CD4-positive, alpha-beta T cell treated with Interleukin-15 for 4 hours (primary cell): ENCODE results near the gene MITF.
"Not testable (repeated sequence)": the region's sequence is repeated elsewhere in the genome, so short reads cannot be mapped to it uniquely, and the experiment has no call there.

Experiments
- DNase-seq: peaks from one replicate; pipeline ENCODE4 v3.0.0-alpha.2; 2020; ENCODE audit warnings: low spot score

Gene MITF

GRCh38 chr3:69914395-69914794 lies 175.1 kb downstream of the MITF start:
- DNase-seq: no peak

GRCh38 chr3:69915726-69916125 lies 176.5 kb downstream of the MITF start:
- DNase-seq: no peak

GRCh38 chr3:69920009-69920408 lies 180.7 kb downstream of the MITF start:
- not testable (repeated sequence) for DNase-seq

GRCh38 chr3:69921651-69922050 lies 182.4 kb downstream of the MITF start:
- no peak for DNase-seq

GRCh38 chr3:69922521-69923000 lies 183.3 kb downstream of the MITF start:
- DNase-seq: no peak

- no peak for DNase-seq
Measured at GRCh38 chr3:69925506-69925905, 186.2 kb downstream of the MITF start.

GRCh38 chr3:69926385-69926784 lies 187.1 kb downstream of the MITF start:
- DNase-seq: no peak

GRCh38 chr3:69927571-69927970 lies 188.3 kb downstream of the MITF start:
- DNase-seq: no peak

GRCh38 chr3:69929019-69929418 lies 189.8 kb downstream of the MITF start:
- no peak for DNase-seq

- DNase-seq: no peak
Measured at GRCh38 chr3:69930564-69930963, 191.3 kb downstream of the MITF start.

GRCh38 chr3:69932087-69932486 lies 192.8 kb downstream of the MITF start:
- DNase-seq: no peak

GRCh38 chr3:69932501-69932900 lies 193.2 kb downstream of the MITF start:
- no peak for DNase-seq

GRCh38 chr3:69934398-69934797 lies 195.1 kb downstream of the MITF start:
- no peak for DNase-seq

- DNase-seq: no peak
Measured at GRCh38 chr3:69936266-69936665, 197.0 kb downstream of the MITF start.

GRCh38 chr3:69938061-69938460 lies 198.8 kb downstream of the MITF start:
- no peak for DNase-seq

GRCh38 chr3:69938931-69939330 lies 199.7 kb downstream of the MITF start:
- no peak for DNase-seq

- no peak for DNase-seq
Measured at GRCh38 chr3:69941037-69941436, 201.8 kb downstream of the MITF start.

- no peak for DNase-seq
Measured at GRCh38 chr3:69941439-69942176, 202.3 kb downstream of the MITF start.

GRCh38 chr3:69944931-69945493 lies 205.7 kb downstream of the MITF start:
- DNase-seq: no peak

GRCh38 chr3:69948246-69948862 lies 209.1 kb downstream of the MITF start:
- DNase-seq: no peak

- DNase-seq: no peak
Measured at GRCh38 chr3:69951616-69952015, 212.4 kb downstream of the MITF start.

GRCh38 chr3:69959581-69959980 lies 220.3 kb downstream of the MITF start:
- DNase-seq: no peak

- DNase-seq: no peak
Measured at GRCh38 chr3:69961706-69962439, 222.6 kb downstream of the MITF start.
